Measurements from ENCODE around the gene KIAA1671.
A peak's percentile ranks its signal among the peaks of the same experiment; 100 is the strongest.

KIAA1671 gene

GRCh38 chr22:24975125-24975640 lies 22.7 kb downstream of the KIAA1671 start:
- no peaks in the 10 kb centered on the region for H3K27me3 ChIP-seq (ENCODE audit: control insufficient read depth, insufficient read depth, low read length)
- H3K9ac ChIP-seq (ENCODE audit: low read depth, low read length), result no peak overlapping the region
- no peaks in the 10 kb centered on the region for H3K9me3 ChIP-seq (ENCODE audit: control insufficient read depth, insufficient read depth, low read length)
- no peak overlapping the region for H3K4me3 ChIP-seq (ENCODE audit: low read depth, low read length)
- H3K4me1 ChIP-seq (ENCODE audit: control insufficient read depth, insufficient read depth, low read length), result peaks cover 9% of the 10 kb centered on the region
- H3K36me3 ChIP-seq (ENCODE audit: control insufficient read depth, insufficient read depth, low read length), result no peaks in the 10 kb centered on the region

DNA sequence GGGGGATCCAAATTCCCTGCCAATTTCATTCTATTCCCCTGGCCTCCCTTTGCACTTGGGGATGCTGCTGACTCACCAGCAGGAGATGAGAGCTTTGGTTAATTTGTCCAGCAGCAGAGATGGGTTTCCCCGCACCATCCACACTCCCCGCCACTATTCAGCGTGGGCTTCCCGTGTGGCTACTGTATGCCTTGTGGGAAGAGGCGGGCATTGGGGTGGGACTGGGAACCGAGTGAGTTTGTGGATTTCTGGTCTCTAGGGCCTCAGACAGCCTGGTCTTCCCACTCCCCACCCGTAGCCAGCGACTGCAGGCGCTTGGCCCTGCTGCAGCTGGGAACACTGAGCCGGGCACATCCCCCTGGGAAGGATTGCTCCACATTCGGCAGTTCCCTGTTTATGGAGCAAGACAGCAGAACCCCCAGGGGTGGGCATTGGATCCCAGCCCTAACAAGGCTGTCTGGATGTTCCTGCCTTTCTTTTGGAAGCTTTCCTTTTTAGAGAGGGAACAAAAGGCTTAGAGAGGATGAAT lies 23.4 kb downstream of the KIAA1671 start:
- Histone ChIP-seq H3K4me3 (ENCODE audit: low read depth, low read length) (no peak overlapping the region), H3K9me3 (ENCODE audit: control insufficient read depth, insufficient read depth, low read length) (no peaks in the 10 kb centered on the region), H3K27me3 (ENCODE audit: control insufficient read depth, insufficient read depth, low read length) (no peaks in the 10 kb centered on the region), H3K36me3 (ENCODE audit: control insufficient read depth, insufficient read depth, low read length) (no peaks in the 10 kb centered on the region), H3K4me1 (ENCODE audit: control insufficient read depth, insufficient read depth, low read length) (peaks cover 9% of the 10 kb centered on the region), H3K9ac (ENCODE audit: low read depth, low read length) (peak overlapping the region; percentile 47)

DNA sequence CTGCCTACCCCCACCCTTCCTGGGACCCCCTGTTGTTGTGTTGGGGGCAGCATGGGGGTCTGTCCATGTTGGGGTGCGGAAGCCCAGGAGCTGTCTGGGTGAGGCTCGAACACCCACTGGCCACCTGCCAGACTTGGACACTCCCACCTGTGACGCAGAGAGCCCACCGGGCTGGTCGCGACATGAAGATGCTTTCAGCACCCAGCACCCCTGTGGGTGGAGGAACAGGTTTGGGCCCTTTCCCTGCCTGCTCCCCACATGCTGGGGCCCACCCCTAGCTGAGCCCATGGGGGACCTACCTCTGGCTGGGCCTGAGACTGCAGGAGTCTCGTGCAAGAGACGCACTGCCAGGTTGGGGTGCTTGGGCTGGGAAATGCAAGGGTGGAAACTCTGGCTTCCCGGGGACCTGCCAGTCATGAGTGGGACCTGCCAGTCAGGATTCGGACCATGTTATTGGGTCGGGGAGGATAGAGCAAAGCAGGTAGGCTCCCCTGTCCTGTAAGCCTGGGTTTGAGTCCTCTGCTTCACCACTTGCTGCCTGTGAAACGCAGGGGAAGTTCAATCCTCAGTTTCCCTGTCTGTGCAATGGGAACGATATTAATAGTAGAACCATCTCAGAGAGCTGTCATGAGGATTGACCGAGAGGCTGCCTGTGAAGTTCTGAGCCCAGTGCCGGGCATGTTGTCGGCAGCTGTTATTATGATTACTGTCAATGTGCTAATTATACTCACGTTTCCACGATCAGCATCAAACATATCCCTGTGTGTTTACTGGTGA lies 24.1 kb downstream of the KIAA1671 start:
- no peaks in the 10 kb centered on the region for H3K27me3 ChIP-seq (ENCODE audit: control insufficient read depth, insufficient read depth, low read length)
- no peak overlapping the region for H3K4me3 ChIP-seq (ENCODE audit: low read depth, low read length)
- H3K9me3 ChIP-seq (ENCODE audit: control insufficient read depth, insufficient read depth, low read length), result no peaks in the 10 kb centered on the region
- H3K9ac ChIP-seq (ENCODE audit: low read depth, low read length), result peak overlapping the region; percentile 47
- H3K4me1 ChIP-seq (ENCODE audit: control insufficient read depth, insufficient read depth, low read length), result peaks cover 9% of the 10 kb centered on the region
- no peaks in the 10 kb centered on the region for H3K36me3 ChIP-seq (ENCODE audit: control insufficient read depth, insufficient read depth, low read length)

DNA sequence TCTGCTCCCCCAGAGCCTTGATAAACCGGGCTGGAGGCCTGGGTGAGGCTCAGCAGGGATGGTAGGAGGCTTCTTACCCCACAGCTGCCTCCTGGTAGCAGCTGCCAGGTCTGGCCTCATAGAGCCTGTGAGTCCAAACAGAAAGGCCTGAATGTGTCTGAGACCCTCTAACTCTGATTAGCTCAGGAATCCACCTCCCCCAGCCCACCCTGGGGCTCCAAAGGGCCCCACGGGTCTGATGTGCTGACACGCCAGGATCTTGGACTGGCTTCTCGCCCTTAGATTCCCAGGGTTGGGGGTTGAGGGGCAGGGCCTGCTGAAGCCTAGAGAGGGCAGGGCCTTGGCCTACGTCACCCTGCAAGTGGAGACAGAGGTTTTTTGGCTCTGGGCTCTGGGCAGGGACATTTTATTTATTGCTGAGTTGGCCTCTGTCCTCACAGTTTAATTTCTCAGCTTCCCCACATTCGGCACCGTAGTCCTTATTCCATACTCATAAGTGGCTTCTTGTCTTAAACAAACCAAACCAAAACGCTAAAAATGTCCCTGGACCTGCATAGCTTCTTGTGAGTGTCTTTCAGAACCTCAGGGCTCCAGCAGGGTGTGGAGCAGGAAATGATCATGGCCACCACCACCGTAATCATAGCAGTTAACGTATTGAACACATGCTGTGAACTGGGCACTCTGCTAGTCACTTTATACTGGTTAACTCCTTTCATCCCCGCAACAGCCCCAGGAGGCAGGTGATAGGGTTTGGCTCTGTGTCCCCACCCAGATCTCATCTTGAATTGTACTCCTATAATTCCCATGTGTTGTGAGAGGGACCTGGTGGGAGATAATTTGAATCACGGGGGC lies 25.1 kb downstream of the KIAA1671 start:
- H3K4me1 ChIP-seq (ENCODE audit: control insufficient read depth, insufficient read depth, low read length), result peaks cover 9% of the 10 kb centered on the region
- H3K36me3 ChIP-seq (ENCODE audit: control insufficient read depth, insufficient read depth, low read length), result no peaks in the 10 kb centered on the region
- H3K9me3 ChIP-seq (ENCODE audit: control insufficient read depth, insufficient read depth, low read length), result no peaks in the 10 kb centered on the region
- H3K27me3 ChIP-seq (ENCODE audit: control insufficient read depth, insufficient read depth, low read length), result no peaks in the 10 kb centered on the region
- H3K4me3 ChIP-seq (ENCODE audit: low read depth, low read length), result no peak overlapping the region
- H3K9ac ChIP-seq (ENCODE audit: low read depth, low read length), result peak overlapping the region; percentile 16

GRCh38 chr22:24978308-24978707 lies 25.8 kb downstream of the KIAA1671 start:
- Histone ChIP-seq H3K9me3 (ENCODE audit: control insufficient read depth, insufficient read depth, low read length) (no peaks in the 10 kb centered on the region), H3K4me3 (ENCODE audit: low read depth, low read length) (no peak overlapping the region), H3K4me1 (ENCODE audit: control insufficient read depth, insufficient read depth, low read length) (peaks cover 15% of the 10 kb centered on the region), H3K9ac (ENCODE audit: low read depth, low read length) (no peak overlapping the region), H3K27me3 (ENCODE audit: control insufficient read depth, insufficient read depth, low read length) (no peaks in the 10 kb centered on the region), H3K36me3 (ENCODE audit: control insufficient read depth, insufficient read depth, low read length) (no peaks in the 10 kb centered on the region)

DNA sequence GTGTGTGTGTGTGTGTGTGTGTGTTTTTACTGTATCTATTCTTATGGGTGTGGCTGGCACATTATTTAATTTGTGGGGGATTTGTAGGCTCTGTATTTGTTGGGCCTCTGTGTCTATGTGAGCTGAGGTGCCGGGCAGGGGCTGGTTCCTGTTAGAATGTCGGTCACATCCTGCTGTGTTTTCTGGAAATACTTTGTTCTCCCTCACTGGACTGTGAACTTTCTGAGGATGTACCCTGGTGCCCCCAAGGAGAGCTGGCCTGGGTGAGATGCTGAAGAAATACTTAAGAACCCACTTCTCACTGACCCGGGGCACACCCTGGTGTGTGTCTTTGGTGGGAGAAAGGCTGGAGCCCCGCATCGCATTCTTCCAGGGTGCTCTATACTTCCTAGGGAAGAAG lies 28.6 kb downstream of the KIAA1671 start:
- no peaks in the 10 kb centered on the region for H3K36me3 ChIP-seq (ENCODE audit: control insufficient read depth, insufficient read depth, low read length)
- H3K4me1 ChIP-seq (ENCODE audit: control insufficient read depth, insufficient read depth, low read length), result peaks cover 21% of the 10 kb centered on the region
- H3K4me3 ChIP-seq (ENCODE audit: low read depth, low read length), result no peak overlapping the region
- H3K27me3 ChIP-seq (ENCODE audit: control insufficient read depth, insufficient read depth, low read length), result no peaks in the 10 kb centered on the region
- no peaks in the 10 kb centered on the region for H3K9me3 ChIP-seq (ENCODE audit: control insufficient read depth, insufficient read depth, low read length)
- H3K9ac ChIP-seq (ENCODE audit: low read depth, low read length), result no peak overlapping the region

GRCh38 chr22:24981656-24982055 lies 29.1 kb downstream of the KIAA1671 start:
- peaks cover 17% of the 10 kb centered on the region for H3K4me1 ChIP-seq (ENCODE audit: control insufficient read depth, insufficient read depth, low read length)
- H3K9me3 ChIP-seq (ENCODE audit: control insufficient read depth, insufficient read depth, low read length), result no peaks in the 10 kb centered on the region
- no peaks in the 10 kb centered on the region for H3K27me3 ChIP-seq (ENCODE audit: control insufficient read depth, insufficient read depth, low read length)
- H3K4me3 ChIP-seq (ENCODE audit: low read depth, low read length), result no peak overlapping the region
- no peaks in the 10 kb centered on the region for H3K36me3 ChIP-seq (ENCODE audit: control insufficient read depth, insufficient read depth, low read length)
- no peak overlapping the region for H3K9ac ChIP-seq (ENCODE audit: low read depth, low read length)

GRCh38 chr22:24982301-24983056 lies 30.0 kb downstream of the KIAA1671 start:
- Histone ChIP-seq H3K9me3 (ENCODE audit: control insufficient read depth, insufficient read depth, low read length) (no peaks in the 10 kb centered on the region), H3K4me3 (ENCODE audit: low read depth, low read length) (no peak overlapping the region), H3K9ac (ENCODE audit: low read depth, low read length) (no peak overlapping the region), H3K27me3 (ENCODE audit: control insufficient read depth, insufficient read depth, low read length) (no peaks in the 10 kb centered on the region), H3K4me1 (ENCODE audit: control insufficient read depth, insufficient read depth, low read length) (peaks cover 17% of the 10 kb centered on the region), H3K36me3 (ENCODE audit: control insufficient read depth, insufficient read depth, low read length) (no peaks in the 10 kb centered on the region)

DNA sequence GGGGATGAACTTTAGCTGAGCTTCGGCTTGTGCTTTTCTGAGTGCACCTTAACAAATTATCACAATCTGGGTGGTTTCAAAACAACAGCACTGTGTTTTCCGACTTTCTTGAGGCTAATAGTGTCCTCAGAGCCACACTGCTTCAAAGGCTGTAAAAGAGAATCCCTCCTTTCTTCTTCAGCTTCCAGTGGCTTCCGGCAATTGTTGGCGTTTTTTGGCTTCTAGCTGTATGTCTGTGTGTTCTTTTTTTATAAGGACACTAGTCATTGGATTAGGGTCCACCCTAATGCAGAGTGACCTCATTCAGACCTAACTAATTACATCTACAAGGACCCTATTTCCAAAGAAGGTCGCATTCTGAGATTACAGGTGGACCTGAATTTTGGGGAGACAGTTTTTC lies 30.6 kb downstream of the KIAA1671 start:
- H3K4me3 ChIP-seq (ENCODE audit: low read depth, low read length), result no peak overlapping the region
- no peak overlapping the region for H3K9ac ChIP-seq (ENCODE audit: low read depth, low read length)
- no peaks in the 10 kb centered on the region for H3K27me3 ChIP-seq (ENCODE audit: control insufficient read depth, insufficient read depth, low read length)
- no peaks in the 10 kb centered on the region for H3K36me3 ChIP-seq (ENCODE audit: control insufficient read depth, insufficient read depth, low read length)
- H3K4me1 ChIP-seq (ENCODE audit: control insufficient read depth, insufficient read depth, low read length), result peaks cover 14% of the 10 kb centered on the region
- no peaks in the 10 kb centered on the region for H3K9me3 ChIP-seq (ENCODE audit: control insufficient read depth, insufficient read depth, low read length)

- no peaks in the 10 kb centered on the region for H3K27me3 ChIP-seq (ENCODE audit: control insufficient read depth, insufficient read depth, low read length)
- no peak overlapping the region for H3K9ac ChIP-seq (ENCODE audit: low read depth, low read length)
- no peak overlapping the region for H3K4me3 ChIP-seq (ENCODE audit: low read depth, low read length)
- no peaks in the 10 kb centered on the region for H3K36me3 ChIP-seq (ENCODE audit: control insufficient read depth, insufficient read depth, low read length)
- H3K9me3 ChIP-seq (ENCODE audit: control insufficient read depth, insufficient read depth, low read length), result no peaks in the 10 kb centered on the region
- peaks cover 16% of the 10 kb centered on the region for H3K4me1 ChIP-seq (ENCODE audit: control insufficient read depth, insufficient read depth, low read length)
Measured at GRCh38 chr22:24984122-24984521, 31.6 kb downstream of the KIAA1671 start.

DNA sequence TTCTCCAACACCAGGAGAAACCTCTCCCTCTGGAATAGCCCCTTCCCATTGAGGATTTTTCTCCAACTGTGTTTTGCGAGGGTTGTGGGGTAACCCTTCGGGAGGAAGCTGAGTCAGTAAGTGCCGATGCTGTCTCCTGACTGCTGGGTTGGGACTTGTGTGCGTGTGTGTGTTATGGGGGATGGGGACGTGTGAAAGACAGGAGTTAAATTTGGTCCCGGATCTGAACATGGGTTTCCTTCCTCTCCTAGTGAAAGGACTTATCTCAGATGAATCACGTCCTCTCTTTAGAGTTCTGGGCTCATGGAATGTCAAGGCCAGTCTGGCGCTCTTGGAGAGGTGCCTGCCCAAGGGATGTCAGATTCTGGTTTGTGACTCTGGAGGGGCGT lies 33.3 kb downstream of the KIAA1671 start:
- no peaks in the 10 kb centered on the region for H3K9me3 ChIP-seq (ENCODE audit: control insufficient read depth, insufficient read depth, low read length)
- H3K27me3 ChIP-seq (ENCODE audit: control insufficient read depth, insufficient read depth, low read length), result no peaks in the 10 kb centered on the region
- H3K4me3 ChIP-seq (ENCODE audit: low read depth, low read length), result no peak overlapping the region
- H3K9ac ChIP-seq (ENCODE audit: low read depth, low read length), result no peak overlapping the region
- peaks cover 16% of the 10 kb centered on the region for H3K4me1 ChIP-seq (ENCODE audit: control insufficient read depth, insufficient read depth, low read length)
- H3K36me3 ChIP-seq (ENCODE audit: control insufficient read depth, insufficient read depth, low read length), result no peaks in the 10 kb centered on the region
